Measurements from ENCODE around the gene PHPT1.
"Not testable (repeated sequence)": the region's sequence is repeated elsewhere in the genome, so short reads cannot be mapped to it uniquely, and the experiment has no call there.

Gene PHPT1

DNA sequence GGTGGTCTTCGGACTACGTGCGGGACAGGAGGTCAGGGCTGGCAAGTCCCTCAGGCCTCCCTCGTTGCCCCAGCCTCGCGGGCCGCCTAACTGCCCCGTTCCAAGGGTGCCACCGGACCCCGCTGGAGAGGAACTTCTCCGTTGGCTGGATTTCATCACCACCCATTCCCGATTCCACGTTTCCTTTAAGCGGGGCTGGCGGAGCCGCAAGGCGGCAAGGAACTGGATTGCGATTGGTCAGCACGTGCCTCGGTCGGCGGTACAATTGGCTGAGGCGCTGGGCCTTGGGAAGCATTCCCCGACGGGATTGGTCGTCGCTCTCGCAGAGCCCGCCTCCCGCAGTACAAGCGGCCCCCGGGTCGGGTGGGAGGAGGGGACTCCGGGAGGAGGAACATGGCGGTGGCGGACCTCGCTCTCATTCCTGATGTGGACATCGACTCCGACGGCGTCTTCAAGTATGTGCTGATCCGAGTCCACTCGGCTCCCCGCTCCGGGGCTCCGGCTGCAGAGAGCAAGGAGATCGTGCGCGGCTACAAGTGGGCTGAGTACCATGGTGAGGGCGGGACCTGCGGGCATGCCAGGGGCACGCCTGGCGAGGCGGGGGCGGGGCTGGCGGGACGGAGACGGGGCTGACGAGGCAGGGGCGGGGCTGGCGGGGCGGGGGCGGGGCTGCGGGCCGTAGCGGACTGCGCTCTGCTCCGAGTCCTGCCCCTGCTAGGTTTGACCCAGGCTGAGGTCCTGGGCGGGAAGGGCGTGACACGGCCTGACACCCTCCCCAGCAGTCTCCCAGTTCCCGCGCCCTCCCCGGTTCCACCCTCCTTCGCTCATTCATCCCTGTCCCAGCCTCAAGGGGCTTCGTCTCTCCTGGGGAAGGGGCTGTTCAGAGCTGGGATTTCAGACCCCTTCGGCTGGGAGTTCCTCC, at the start of gene PHPT1:
PHPT1 (plus strand) TSS at position 372 of the 922 bp plus-strand sequence; CDS start at position 394, 22 bp downstream.
- intact Hi-C loops (cut with micrococcal nuclease), result loop anchor here (1.0 to 5.0 kb wide), 3 partner anchors 37 to 57 kb away; partner anchors contain the start of genes RABL6, TMEM141 and TRAF2
- Mint-ChIP-seq H3K36me3 (ENCODE audit: low read depth) (peaks cover 56% of the 10 kb centered on the region), H3K4me3 (peak within 1 kb of the TSS; percentile 97), H3K27ac (peak within 1 kb of the TSS; percentile 94), H3K9me3 (no peaks in the 10 kb centered on the region), H3K27me3 (peaks cover 22% of the 10 kb centered on the region), H3K4me1 (ENCODE audit: low read depth) (peaks cover 37% of the 10 kb centered on the region)

DNA sequence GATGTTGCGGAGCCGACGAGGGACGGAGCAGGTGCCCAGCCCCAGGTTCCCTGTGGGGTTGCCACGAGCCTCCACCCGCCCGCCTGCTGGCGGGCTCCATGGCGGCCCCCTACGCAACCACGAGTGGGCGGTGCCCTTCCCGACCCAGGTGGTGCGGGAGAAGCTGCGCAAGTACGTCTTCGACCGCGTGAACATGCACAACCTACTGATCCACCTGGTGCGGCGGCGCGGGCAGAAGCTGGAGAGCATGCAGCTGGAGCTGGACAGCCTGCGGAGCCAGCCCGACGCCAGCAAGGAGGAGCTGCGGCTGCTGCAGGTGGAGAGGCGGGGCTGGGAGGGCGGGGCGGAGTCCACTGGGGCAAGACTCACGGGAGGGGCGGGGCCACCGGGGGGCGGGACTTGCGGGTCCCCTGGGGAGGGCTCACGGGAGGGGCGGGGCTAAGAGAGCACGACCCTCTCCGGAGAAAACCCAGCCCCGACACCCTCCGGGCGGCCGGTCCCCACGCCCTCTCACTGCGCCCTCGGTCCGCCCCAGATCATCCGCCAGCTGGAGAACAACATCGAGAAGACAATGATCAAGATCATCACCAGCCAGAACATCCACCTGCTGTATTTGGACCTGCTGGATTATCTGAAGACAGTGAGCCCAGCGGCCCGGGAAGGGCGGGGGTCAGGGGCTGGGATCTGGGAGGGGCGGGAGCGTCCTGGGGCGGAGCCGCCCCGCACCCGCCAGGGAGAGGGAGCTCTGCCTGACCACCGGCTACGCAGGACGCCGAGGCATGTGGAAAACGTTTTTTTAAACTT, 49.2 kb upstream of the PHPT1 start:
- intact Hi-C loops (cut with micrococcal nuclease), result no loop called here
- Mint-ChIP-seq H3K4me3 (peak overlapping the region; percentile 67), H3K4me1 (ENCODE audit: low read depth) (peaks cover 28% of the 10 kb centered on the region), H3K27ac (no peak overlapping the region), H3K9me3 (no peaks in the 10 kb centered on the region), H3K27me3 (peaks cover 78% of the 10 kb centered on the region), H3K36me3 (ENCODE audit: low read depth) (peaks cover 18% of the 10 kb centered on the region)

DNA sequence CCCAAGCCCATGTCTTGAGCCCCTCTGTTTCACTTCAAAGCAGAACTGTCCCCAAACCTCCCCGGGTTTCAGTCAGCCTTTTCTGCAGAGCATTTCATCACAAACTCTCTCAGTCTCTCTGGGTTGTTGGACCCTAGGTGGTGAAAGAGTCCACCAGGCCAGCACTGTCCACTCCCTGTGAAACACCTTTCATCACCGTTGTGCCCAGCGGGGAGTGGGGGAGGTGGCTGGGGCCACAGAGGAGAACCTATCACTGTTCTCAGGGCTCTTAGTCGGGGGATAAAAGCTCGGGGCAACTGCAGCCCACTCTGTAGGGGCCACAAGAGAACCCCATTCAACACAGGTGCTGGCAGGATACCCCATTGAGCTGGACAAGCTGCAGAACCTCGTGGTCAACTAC, 46.9 kb upstream of the PHPT1 start:
- Mint-ChIP-seq H3K9me3 (no peaks in the 10 kb centered on the region), H3K36me3 (ENCODE audit: low read depth) (peaks cover 30% of the 10 kb centered on the region), H3K4me1 (ENCODE audit: low read depth) (peaks cover 38% of the 10 kb centered on the region), H3K4me3 (no peak overlapping the region), H3K27me3 (peaks cover 60% of the 10 kb centered on the region), H3K27ac (no peak overlapping the region)
- intact Hi-C loops (cut with micrococcal nuclease), result no loop called here

DNA sequence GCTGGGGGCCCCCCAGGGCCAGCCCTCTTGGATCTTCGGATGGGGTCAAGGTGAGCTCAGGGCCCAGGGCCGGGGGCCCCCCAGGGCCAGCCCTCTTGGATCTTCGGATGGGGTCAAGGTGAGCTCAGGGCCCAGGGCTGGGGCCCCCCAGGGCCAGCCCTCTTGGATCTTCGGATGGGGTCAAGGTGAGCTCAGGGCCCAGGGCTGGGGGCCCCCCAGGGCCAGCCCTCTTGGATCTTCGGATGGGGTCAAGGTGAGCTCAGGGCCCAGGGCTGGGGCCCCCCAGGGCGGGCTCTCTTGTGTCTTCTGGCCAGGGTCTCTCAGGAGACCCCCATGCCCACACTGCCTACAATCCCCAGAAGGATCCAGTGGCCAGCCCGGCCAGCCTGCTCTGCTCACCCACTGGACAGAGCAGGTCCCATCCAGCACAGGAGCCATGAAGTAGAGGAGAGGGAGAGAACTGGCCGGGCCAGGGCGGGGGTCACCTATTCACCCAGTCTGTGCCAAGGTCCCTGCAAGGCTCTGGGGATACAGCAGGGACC, 46.1 kb upstream of the PHPT1 start:
- H3K9me3 Mint-ChIP-seq; intact Hi-C loops (cut with micrococcal nuclease); H3K4me3 Mint-ChIP-seq; H3K27ac Mint-ChIP-seq: not testable (repeated sequence)
- peaks cover 53% of the 10 kb centered on the region for H3K27me3 Mint-ChIP-seq
- H3K4me1 Mint-ChIP-seq (ENCODE audit: low read depth), result peaks cover 38% of the 10 kb centered on the region
- peaks cover 33% of the 10 kb centered on the region for H3K36me3 Mint-ChIP-seq (ENCODE audit: low read depth)

DNA sequence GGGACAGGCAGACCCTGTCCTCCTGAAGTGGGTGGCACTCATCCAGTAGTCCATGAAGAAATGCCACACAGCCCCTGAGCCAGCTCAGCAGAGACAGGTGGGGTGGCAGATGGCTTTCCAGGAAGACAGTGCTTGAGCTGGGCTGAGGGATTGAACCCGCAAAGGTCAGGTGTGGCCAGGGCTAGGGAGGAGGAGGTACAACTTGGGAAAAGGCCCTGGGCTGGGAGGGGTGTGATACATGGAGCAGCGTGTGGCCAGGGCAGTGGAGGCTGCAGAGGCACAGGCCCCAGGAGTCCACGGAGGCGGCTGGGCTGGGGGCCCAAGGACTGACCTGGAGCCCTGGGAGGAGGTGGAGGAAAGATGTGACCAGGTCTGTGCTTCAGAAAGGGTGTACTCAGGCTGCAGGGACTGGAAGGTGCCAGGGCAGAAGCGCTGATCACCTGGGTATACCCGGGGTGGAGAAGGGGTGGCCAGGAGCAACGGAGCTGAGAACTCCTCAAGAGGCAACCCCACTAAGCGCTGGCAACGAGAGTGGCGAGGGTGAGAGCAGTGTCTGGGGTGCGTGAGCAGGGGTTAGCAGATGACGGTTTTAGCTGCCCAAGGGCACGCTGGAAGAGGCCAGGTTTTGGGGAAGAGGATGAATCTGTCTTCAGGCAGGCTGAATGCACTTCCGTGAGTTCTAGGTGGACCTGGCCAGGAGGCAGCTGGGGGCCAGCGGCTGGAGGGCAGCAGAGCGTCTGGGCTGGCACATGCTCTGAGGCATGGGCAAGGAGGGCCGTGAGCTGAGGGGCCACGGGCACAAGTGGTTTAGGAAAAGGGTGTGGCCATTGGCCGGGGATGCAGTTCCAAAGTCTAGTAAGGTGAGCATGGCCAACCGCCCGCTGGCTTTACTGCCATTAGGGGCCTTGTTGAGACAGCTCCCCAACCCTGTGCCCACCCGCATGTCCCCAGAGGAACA, 45.4 kb upstream of the PHPT1 start:
- Mint-ChIP-seq H3K36me3 (ENCODE audit: low read depth) (peaks cover 36% of the 10 kb centered on the region), H3K4me1 (ENCODE audit: low read depth) (peaks cover 38% of the 10 kb centered on the region), H3K9me3 (no peaks in the 10 kb centered on the region), H3K27ac (no peak overlapping the region), H3K4me3 (no peak overlapping the region), H3K27me3 (peaks cover 46% of the 10 kb centered on the region)
- intact Hi-C loops (cut with micrococcal nuclease), result no loop called here

DNA sequence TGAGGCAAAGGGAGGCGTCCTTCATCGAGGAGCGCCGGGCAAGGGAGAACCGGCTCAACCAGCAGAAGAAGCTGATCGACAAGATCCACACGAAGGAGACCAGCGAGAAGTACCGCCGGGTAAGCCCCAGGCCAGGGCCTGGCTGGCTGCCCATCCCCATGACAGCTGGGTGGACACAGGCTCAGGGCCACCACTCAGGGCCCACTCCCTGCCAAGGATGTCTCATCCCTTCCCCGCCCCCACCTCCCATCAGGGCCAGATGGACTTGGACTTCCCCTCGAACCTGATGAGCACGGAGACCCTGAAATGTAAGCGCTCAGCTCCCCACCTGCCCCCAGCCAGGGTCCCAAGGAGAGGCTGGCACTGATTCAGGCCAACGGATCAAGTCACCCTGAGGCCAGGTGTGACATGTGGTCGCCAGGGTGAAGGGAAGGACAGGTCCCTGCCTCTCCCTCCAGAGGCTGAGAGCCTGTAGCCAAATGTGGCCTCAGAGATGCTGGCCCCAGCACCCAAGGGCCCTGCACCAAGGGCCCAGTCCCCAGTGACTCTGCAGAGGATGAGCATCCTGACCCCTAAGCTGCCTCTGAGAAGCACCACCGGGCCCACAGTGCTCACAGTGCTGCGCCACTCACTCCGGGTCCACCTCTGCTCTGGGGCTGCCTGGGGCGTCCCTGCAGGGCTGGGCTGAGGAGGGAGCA, 44.6 kb upstream of the PHPT1 start:
- H3K9me3 Mint-ChIP-seq, result no peaks in the 10 kb centered on the region
- peaks cover 37% of the 10 kb centered on the region for H3K27me3 Mint-ChIP-seq
- intact Hi-C loops (cut with micrococcal nuclease), result no loop called here
- no peak overlapping the region for H3K4me3 Mint-ChIP-seq
- no peak overlapping the region for H3K27ac Mint-ChIP-seq
- peaks cover 44% of the 10 kb centered on the region for H3K36me3 Mint-ChIP-seq (ENCODE audit: low read depth)
- H3K4me1 Mint-ChIP-seq (ENCODE audit: low read depth), result peaks cover 41% of the 10 kb centered on the region

DNA sequence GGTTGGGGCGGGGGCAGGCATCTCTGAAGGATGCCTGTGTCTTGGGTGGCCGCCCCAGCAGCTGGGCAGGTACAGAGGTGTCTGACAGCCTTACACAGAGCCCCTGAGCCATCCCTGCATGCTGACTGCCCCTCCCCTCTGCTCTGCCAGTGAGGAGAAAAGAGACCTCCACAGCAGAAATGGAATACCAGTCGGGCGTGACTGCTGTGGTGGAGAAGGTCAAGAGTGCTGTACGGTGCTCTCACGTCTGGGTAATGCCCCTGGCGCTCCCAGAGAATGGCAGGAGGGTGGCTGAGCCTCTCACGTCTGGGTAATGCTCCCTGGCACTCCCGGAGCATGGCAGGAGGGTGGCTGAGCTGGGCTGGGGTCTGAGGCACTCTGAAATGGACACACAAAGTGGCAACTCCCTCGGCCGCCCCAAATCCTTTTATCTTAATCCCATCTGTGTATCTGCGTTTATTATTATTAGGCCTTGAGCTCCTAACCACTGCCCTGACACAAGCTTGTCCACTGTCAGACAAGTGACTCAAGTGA, 43.9 kb upstream of the PHPT1 start:
- no peak overlapping the region for H3K4me3 Mint-ChIP-seq
- H3K27me3 Mint-ChIP-seq, result peaks cover 32% of the 10 kb centered on the region
- peaks cover 50% of the 10 kb centered on the region for H3K36me3 Mint-ChIP-seq (ENCODE audit: low read depth)
- H3K9me3 Mint-ChIP-seq, result no peaks in the 10 kb centered on the region
- intact Hi-C loops (cut with micrococcal nuclease), result no loop called here
- H3K4me1 Mint-ChIP-seq (ENCODE audit: low read depth), result peaks cover 41% of the 10 kb centered on the region
- H3K27ac Mint-ChIP-seq, result no peak overlapping the region

DNA sequence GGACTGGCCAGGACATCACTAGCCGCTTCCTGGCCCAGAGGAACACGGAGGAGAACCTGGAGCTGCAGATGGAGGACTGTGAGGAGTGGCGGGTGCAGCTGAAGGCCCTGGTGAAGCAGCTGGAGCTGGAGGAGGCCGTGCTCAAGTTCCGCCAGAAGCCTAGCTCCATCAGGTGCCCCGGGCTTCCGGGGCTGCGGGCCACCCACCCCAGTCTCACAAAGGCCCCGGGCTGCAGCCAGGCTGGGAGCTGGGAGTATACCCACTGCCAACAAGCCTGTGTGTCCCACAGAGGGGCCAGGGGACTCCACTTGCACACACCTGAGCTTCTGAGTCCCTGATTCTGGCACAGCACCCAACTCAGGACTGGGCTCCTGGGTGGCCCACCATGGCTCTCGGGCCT, 43.1 kb upstream of the PHPT1 start:
- Mint-ChIP-seq H3K27me3 (peaks cover 24% of the 10 kb centered on the region), H3K36me3 (ENCODE audit: low read depth) (peaks cover 56% of the 10 kb centered on the region), H3K4me3 (peak overlapping the region; percentile 86), H3K27ac (no peak overlapping the region), H3K9me3 (no peaks in the 10 kb centered on the region), H3K4me1 (ENCODE audit: low read depth) (peaks cover 39% of the 10 kb centered on the region)
- intact Hi-C loops (cut with micrococcal nuclease), result loop anchor here (2.0 kb wide), 1 partner anchor 43 kb away; the partner anchor contains the start of gene PHPT1

DNA sequence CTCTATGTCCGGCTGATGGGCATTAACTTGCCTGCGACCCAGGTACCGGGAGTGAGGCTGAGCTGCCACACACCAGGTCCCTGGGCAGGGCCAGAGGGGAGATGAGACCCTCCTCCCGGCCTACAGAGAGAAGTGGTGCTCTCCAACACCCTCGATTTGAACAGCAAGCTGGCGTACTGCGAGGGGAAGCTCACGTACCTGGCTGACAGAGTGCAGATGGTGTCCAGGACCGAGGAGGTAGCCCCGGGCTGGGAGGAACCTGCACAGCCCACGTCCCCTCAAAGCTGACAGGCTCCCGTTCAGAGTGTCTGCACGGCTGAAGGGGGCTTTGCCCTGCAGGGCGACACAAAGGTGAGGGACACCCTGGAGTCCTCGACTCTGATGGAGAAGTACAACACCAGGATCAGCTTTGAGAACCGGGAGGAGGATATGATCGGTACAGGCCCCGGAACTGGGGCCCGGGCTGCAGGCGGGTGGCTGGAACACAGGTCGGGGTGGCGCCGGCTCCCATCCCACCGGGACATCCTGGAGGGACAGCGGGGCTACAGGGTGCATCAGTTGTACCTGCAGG, 42.5 kb upstream of the PHPT1 start:
- peaks cover 62% of the 10 kb centered on the region for H3K36me3 Mint-ChIP-seq (ENCODE audit: low read depth)
- no peaks in the 10 kb centered on the region for H3K9me3 Mint-ChIP-seq
- peaks cover 39% of the 10 kb centered on the region for H3K4me1 Mint-ChIP-seq (ENCODE audit: low read depth)
- intact Hi-C loops (cut with micrococcal nuclease), result loop anchor here (2.0 kb wide), 1 partner anchor 42 kb away; the partner anchor contains the start of gene PHPT1
- H3K4me3 Mint-ChIP-seq, result peak overlapping the region; percentile 86
- peaks cover 18% of the 10 kb centered on the region for H3K27me3 Mint-ChIP-seq
- peak overlapping the region; percentile 84 for H3K27ac Mint-ChIP-seq

DNA sequence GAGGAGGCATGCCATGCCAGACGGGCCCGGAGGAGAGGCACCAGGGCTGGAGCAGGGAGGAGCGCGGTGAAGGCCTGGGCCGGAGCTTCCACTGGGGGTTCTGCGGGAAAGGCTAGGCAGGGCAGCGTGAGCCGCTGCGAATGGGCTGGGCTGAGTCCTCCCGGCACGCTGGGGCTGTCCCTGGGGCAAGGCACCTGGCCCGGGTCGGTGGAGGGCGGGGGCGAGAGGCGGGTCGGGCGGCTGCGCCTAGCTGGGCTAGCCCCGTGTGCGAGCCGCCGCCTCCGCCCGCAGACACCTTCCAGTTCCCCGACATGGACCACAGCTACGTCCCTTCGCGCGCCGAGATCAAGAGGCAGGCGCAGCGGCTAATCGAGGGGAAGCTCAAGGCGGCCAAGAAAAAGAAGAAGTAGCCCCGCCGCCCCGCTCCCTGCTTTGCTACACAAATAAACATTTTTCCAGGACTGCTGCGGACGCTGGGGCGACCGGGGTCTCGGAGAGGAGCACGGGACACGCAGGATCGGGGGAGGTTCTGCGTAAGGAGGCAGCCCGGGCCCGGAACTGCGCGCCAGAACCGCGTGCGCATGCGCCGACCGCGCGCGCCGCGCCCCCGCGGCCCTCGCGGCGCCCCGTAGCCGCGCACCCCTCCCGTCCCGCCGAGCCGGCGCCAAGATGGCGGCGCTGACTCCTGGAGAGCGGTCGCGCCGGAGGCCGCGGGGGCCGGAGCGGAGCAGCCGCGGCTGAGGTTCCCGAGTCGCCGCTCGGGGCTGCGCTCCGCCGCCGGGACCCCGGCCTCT, 41.7 kb upstream of the PHPT1 start, which contains the start of gene RABL6:
RABL6 (plus strand) TSS at position 668 of the 794 bp plus-strand sequence. CDS start 249 bp downstream, outside the sequence.
- Mint-ChIP-seq H3K27ac (peak within 1 kb of the TSS; percentile 84), H3K4me3 (peak within 1 kb of the TSS; percentile 86), H3K36me3 (ENCODE audit: low read depth) (peaks cover 68% of the 10 kb centered on the region), H3K27me3 (peaks cover 10% of the 10 kb centered on the region), H3K9me3 (no peaks in the 10 kb centered on the region), H3K4me1 (ENCODE audit: low read depth) (peaks cover 39% of the 10 kb centered on the region)
- intact Hi-C loops (cut with micrococcal nuclease), result loop anchor here (2.0 kb wide), 1 partner anchor 41 kb away; the partner anchor contains the start of gene PHPT1

DNA sequence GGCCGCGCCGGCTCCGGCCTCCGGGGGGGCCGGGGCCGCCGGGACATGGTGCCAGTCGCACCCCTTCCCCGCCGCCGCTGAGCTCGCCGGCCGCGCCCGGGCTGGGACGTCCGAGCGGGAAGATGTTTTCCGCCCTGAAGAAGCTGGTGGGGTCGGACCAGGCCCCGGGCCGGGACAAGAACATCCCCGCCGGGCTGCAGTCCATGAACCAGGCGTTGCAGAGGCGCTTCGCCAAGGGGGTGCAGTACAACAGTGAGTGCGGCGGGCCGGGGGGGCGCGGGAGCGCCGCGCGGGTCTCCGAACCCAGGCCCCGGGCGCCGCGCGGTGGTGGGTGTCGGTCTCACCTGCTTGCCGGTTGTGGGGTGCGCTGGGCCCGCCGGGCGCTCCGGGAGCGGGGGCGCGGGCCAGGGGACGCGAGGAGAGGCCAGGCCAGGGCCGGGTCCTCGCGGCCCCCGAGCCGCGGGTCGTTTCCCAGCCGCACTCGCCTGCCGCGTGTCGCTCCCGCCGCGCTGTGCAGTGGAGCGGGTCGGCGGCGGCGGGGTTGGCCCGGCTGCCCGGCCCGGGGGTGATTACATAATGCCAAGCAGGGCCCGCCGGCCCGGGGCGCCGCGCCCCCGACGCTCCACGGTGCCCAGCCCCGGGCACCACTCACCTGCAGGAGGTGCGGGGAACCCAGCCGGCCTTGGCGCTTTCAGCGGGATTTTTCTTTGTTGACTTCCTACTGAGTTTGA, 41.0 kb upstream of the PHPT1 start:
- peaks cover 46% of the 10 kb centered on the region for H3K4me1 Mint-ChIP-seq (ENCODE audit: low read depth)
- H3K36me3 Mint-ChIP-seq (ENCODE audit: low read depth), result peaks cover 75% of the 10 kb centered on the region
- intact Hi-C loops (cut with micrococcal nuclease), result no loop called here
- H3K27ac Mint-ChIP-seq, result peak overlapping the region; percentile 84
- peaks cover 7% of the 10 kb centered on the region for H3K27me3 Mint-ChIP-seq
- no peaks in the 10 kb centered on the region for H3K9me3 Mint-ChIP-seq
- peak overlapping the region; percentile 80 for H3K4me3 Mint-ChIP-seq

All from dendritic cell treated with granulocyte-macrophage colony-stimulating factor and Interleukin-4, amounts not matched to agents 40 ng/mL and 50 ng/mL, for 4 days (primary cell).